NCI-H2171 (cell line): ENCODE data around the gene OR10H3.
"Not testable (repeated sequence)": the region's sequence is repeated elsewhere in the genome, so short reads cannot be mapped to it uniquely, and the experiment has no call there.

Experiments used
- DNase-seq: peaks from one replicate; lab custom pipeline; 2025; lab: John Stamatoyannopoulos, UW

Gene OR10H3

DNA sequence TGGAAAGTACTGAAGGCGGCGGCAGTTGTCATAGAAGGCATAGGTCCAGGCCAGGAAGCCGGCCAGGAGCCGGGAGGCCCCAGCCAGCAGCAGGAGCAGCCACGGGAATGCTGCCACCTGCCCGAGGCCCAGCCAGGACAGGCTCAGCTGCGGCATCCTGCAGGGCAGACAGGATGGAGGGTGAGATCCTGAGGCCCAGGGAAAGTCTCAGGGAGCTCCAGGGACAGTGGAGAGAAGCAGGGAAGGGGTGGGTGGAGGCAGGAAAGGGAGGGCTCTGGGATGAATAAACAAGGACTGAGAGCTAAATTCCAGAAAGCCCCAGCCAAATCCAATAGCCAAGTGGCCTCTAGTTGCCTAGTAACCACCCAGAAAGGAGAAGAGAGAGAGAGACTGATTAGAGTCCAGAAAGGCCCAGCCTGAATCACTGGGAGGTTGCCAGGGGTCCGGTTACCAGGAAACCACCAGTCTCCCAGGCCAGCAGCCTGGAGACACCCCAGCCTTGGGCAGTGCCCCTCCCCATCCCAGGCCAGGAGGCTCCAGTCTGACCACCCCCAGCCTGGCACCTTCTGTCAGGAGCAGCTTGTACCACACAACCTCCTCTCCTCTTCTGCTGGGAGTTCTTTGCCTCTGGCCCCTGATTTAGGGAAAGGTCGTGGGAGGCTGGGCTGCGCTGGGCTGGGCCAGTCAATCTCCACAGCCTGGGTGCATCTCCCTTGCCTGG is 42.1 kb downstream of the OR10H3 start:
- no peak for DNase-seq

DNA sequence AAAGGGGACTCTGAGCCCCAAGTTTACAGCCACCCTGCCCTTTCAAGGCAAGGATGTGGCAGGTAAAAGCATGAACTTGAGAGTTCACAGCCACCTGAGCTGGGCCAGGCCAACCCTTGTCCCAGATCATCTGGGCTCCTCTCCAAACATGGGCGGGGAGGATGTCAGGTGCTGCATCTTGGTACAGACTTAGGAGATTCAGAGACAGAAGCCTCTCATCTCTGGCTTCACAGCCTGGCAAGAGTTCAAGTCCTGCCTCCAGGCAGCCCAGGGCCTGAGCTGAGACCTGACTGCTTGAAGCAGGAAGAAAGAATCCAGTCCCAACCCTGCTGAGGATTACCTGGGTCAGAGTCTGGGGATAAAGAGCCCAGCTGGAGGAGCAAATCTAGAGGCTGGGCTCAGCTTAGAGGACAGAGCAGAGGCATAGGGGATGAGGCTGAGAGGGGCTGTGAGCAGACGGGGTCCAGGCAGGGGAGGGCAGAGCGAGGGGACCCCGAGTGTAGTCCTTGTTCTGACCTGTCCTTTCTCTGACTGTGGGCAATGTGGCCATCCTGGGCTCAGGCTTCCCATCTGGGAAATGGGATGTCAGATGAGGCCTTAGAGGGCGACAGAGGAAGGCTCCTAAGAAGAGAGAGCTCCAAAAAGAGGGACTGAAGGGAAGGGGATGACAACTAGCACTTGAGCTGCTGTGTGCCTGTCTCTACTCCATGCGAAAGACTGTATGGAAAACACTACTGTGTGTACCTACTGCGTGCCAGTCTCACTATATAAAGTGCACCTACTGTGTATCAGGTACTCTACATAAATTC is 43.0 kb downstream of the OR10H3 start:
- DNase-seq, result no peak

DNA sequence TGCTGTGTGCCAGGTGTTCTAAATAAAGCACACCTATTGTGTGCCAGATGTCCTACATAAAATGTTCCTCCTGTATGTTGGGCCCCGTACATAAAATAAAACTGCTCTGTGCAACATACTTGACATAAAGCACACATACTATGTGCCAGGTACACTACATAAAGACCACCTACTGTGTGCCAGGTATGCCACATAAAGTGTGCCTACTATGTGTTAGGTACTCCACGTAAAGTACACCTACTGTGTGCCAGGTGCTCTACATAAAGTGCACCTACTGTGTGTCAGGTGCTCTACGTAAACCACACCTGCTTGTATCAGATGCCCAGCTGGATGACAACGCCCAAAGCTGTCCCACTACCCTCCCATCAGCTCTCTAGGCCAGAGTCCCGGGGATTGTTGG is 43.9 kb downstream of the OR10H3 start:
- no peak for DNase-seq

DNA sequence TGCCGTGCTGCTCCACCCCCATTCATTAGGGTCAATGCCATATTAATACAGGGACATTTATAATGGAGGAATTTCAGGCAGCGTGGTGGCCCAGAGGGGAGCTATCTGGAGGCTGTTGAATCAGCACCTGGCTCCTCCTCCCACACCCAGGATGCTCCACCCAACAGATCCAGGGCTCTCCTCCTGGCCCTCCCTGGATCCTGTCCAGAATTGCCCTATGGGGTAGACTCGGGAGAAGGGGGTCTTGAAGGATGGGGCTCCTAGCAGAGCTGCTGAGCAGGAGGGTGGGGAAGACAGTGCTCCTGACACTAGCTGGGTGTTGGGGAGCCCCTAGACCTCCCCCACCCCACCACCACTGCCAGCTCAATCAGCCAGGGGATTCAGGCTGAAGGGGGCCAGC is 44.4 kb downstream of the OR10H3 start:
- DNase-seq, result no peak

DNA sequence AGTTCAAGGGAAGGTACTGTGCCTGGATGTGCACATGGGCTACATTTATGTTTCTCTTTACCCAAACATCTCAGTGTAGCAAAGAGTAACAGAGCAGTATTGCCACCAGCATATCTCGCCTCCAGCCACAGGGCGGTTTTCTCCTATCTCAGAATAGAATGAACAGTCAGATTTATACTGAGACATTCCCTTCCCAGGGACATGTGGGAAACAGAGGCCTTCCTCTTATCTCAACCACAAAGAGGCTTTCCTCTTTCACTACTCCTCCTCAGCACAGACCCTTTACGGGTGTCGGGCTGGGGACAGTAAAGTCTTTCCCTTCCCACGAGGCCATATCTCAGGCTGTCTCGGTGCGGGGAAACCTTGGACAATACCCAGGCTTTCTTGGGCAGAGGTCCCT is 45.1 kb downstream of the OR10H3 start:
- not testable (repeated sequence) for DNase-seq

DNA sequence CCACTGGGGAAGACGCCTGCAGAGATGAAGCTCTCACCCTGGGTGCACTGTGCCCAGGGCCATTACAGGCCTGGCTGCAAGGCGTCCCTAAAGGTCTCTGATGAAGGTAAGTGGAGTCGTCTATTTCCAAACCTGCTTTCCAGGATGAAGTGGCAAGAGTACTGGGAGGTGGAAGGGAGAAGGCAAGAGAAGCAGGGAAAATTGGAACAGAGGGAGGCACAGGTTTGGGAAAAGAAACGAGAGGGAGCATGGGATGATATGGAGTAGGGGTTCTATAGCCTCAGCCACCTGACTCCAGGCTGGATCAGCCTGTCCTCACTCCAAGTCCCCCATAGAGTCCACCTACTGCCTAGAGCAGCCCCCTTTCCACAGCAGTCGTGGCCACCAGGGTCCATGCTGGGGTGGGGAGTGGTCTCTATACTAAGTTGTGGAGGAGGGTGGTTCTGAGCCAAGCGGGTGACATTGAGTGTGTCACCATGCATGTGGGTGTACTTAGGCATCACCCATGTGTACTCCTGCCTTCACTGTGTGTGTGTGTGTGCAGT is 49.9 kb downstream of the OR10H3 start, which contains the start of gene OR10H5:
Gene OR10H5, plus strand, starts transcription at position 51 of the 545 bp plus-strand sequence. CDS start 6,388 bp downstream, outside the sequence.
- no peak for DNase-seq

DNA sequence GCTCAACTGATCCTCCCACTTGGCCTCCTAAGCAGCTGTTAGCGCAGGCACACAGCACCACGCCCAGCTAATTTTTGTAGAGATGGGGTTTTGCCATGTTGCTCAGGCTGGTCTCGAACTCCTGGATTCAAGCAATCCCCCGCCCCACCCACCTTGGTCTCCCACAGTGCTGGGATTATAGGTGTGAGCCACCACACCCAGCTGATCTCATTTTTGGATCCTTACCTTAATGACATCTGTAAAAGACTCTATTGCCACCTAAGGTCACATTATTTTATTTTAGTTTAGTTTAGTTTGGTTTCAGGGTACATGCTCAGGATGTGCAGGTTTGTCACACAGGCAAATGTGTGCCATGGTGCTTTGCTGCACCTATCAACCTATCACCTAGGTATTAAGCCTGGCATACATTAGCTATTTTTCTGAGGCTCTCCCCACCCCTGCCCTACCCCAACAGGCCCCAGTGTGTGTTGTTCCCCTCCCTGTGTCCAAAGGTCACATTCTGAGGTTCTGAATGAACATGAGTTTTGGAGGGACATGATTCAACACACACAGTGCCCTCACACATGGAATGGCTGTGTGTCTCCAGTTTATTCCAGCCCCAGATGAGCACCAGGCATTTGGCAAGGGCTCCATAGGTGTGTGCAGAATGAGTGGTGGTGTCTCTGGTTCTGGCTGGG is 50.9 kb downstream of the OR10H3 start:
- no peak for DNase-seq

DNA sequence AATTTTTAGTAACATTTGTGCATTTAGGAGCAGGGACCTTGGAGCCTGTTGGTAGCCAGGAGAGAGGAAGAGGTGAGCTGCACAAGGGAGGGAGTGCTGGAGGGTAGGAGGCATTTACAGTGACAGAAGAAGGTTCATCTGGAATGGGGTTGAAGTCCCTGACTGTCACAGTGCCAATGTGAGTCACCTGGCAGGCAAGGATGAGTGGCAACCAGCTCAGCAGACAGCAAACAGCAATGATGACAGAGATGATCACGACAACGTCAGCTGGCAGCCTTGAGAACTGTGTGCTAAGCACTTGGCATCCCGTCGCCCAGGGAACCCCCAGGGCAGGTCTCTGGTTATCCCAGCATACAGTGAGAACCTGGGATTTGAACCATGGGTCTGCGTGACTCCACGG is 52.3 kb downstream of the OR10H3 start:
- DNase-seq, result no peak
